HCT116 (cell line): ENCODE measurements around the gene CLIP2.
A peak's percentile ranks its signal among the peaks of the same experiment; 100 is the strongest.
"Not testable (repeated sequence)": the region's sequence is repeated elsewhere in the genome, so short reads cannot be mapped to it uniquely, and the experiment has no call there.

Source experiments
- CTCF ChIP-seq, 3 experiments: fragments of 200-600 bp in 1 of 3; sonication (generic) in 1 of 3; IDR thresholded peaks in 2 of 3; conservative IDR thresholded peaks in 1 of 3; 2 replicates each; pipeline ENCODE4 v1.5.1; 2012 to 2017; ENCODE audit warnings: low read depth in 2 of 3, low read length in 2 of 3, antibody characterized with exemption in 1 of 3, borderline replicate concordance in 1 of 3, control low read depth in 1 of 3, mild to moderate bottlenecking in 1 of 3, mixed read lengths in 1 of 3, mixed run types in 1 of 3, moderate library complexity in 1 of 3; ENCODE audit not compliant: insufficient read depth in 1 of 3
- ELF1 ChIP-seq: IDR thresholded peaks from 2 replicates; pipeline ENCODE4 v1.6.1; 2012; ENCODE audit warnings: low read depth, borderline replicate concordance
- EZH2 ChIP-seq: fragments of 200-600 bp; sonication (generic); IDR thresholded peaks from 2 replicates; pipeline ENCODE4 v1.6.1; 2017; ENCODE audit warnings: antibody characterized with exemption, mixed run types
- EZH2phosphoT487 ChIP-seq: fragments of 200-600 bp; IDR thresholded peaks from 2 replicates; pipeline ENCODE4 v1.6.1; 2018; ENCODE audit warnings: antibody characterized with exemption, borderline replicate concordance
- MAX ChIP-seq: IDR thresholded peaks from 2 replicates; pipeline ENCODE4 v1.6.1; 2012
- POLR2A ChIP-seq: IDR thresholded peaks from 2 replicates; pipeline ENCODE4 v1.7.0; 2011; ENCODE audit warnings: borderline replicate concordance; ENCODE audit not compliant: insufficient read depth, insufficient read length; ENCODE audit errors: extremely low read depth
- POLR2AphosphoS5 ChIP-seq: IDR thresholded peaks from 2 replicates; pipeline ENCODE4 v1.6.1; 2011; ENCODE audit warnings: mild to moderate bottlenecking, low read depth, low read length, moderate library complexity
- SP1 ChIP-seq: IDR thresholded peaks from 2 replicates; pipeline ENCODE4 v1.6.1; 2012; ENCODE audit warnings: low read depth
- YY1 ChIP-seq: IDR thresholded peaks from 2 replicates; pipeline ENCODE4 v1.6.1; 2011; ENCODE audit warnings: low read length, low read depth, moderate library complexity, mild to moderate bottlenecking; ENCODE audit not compliant: insufficient replicate concordance; ENCODE audit errors: extremely low read depth
- ZNF274 ChIP-seq: fragments of 200-500 bp; sonication (Bioruptor generic); IDR thresholded peaks from 2 replicates; pipeline ENCODE4 v1.6.1; 2014; ENCODE audit warnings: mild to moderate bottlenecking, low read depth, low read length, inconsistent platforms

- not testable (repeated sequence) for TF ChIP-seq ELF1, MAX, EZH2phosphoT487, YY1, EZH2, POLR2A, POLR2AphosphoS5, ZNF274, SP1
- TF ChIP-seq CTCF (IDR thresholded peaks at IDR 0.05 in 2 of 3, conservative IDR thresholded peaks at IDR 0.05 in 1 of 3; ENCODE audit: borderline replicate concordance in 1 of 3, insufficient read depth in 1 of 3, low read depth in 2 of 3, low read length in 2 of 3): peak; percentile 30 to 55 (median 39); a peak in 4 of 6 replicates
Observed at GRCh38 chr7:74394601-74395000, 105.4 kb downstream of the CLIP2 start.
